Femur (tissue), 1 donor: ENCODE results near the gene POMT1.
"Not testable (repeated sequence)": the region's sequence is repeated elsewhere in the genome, so short reads cannot be mapped to it uniquely, and the experiment has no call there.

ENCODE experiments used
- DNase-seq: peaks from one replicate; pipeline ENCODE4 v3.0.0-alpha.2; 2017

The POMT1 gene

GRCh38 chr9:131502781-131503625 lies at the start of gene POMT1:
TSS of gene POMT1 (plus strand) at chr9:131502918. CDS start at chr9:131504219, 1,301 bp downstream.
- DNase-seq: peak; percentile 91

GRCh38 chr9:131454028-131454427 lies 48.7 kb upstream of the POMT1 start:
- no peak for DNase-seq

- DNase-seq: not testable (repeated sequence)
These were observed 47.1 kb upstream of the POMT1 start for GRCh38 chr9:131455655-131456054.

GRCh38 chr9:131457746-131458145 lies 45.0 kb upstream of the POMT1 start:
- DNase-seq: no peak

GRCh38 chr9:131459056-131459455 lies 43.7 kb upstream of the POMT1 start:
- DNase-seq: no peak

- no peak for DNase-seq
These were observed 41.6 kb upstream of the POMT1 start for GRCh38 chr9:131461166-131461565.

- no peak for DNase-seq
These were observed 38.2 kb upstream of the POMT1 start for GRCh38 chr9:131464354-131465000.

- no peak for DNase-seq
These were observed 37.3 kb upstream of the POMT1 start for GRCh38 chr9:131465401-131465800.

GRCh38 chr9:131467214-131467935 lies 35.3 kb upstream of the POMT1 start:
- no peak for DNase-seq

GRCh38 chr9:131468031-131468430 lies 34.7 kb upstream of the POMT1 start:
- DNase-seq: no peak

- peak; percentile 10 for DNase-seq
These were observed 33.4 kb upstream of the POMT1 start for GRCh38 chr9:131469356-131469755.

GRCh38 chr9:131469951-131470350 lies 32.8 kb upstream of the POMT1 start:
- DNase-seq: peak; percentile 5

GRCh38 chr9:131470581-131470991 lies 32.1 kb upstream of the POMT1 start:
- peak; percentile 13 for DNase-seq

GRCh38 chr9:131472085-131472484 lies 30.6 kb upstream of the POMT1 start:
- DNase-seq: not testable (repeated sequence)

GRCh38 chr9:131473198-131473885 lies 29.4 kb upstream of the POMT1 start:
- peak; percentile 16 for DNase-seq

GRCh38 chr9:131473891-131474290 lies 28.8 kb upstream of the POMT1 start:
- DNase-seq: peak; percentile 4

GRCh38 chr9:131474711-131475110 lies 28.0 kb upstream of the POMT1 start:
- peak; percentile 18 for DNase-seq

- DNase-seq: peak; percentile 18
These were observed 27.4 kb upstream of the POMT1 start for GRCh38 chr9:131475111-131475955.

GRCh38 chr9:131475956-131476776 lies 26.6 kb upstream of the POMT1 start:
- DNase-seq: peak; percentile 21

GRCh38 chr9:131476777-131477345 lies 25.9 kb upstream of the POMT1 start:
- no peak for DNase-seq

- no peak for DNase-seq
These were observed 25.4 kb upstream of the POMT1 start for GRCh38 chr9:131477367-131477766.
